A673 (cell line): ENCODE measurements around the gene SPATA16. TPM values are rescaled to one million over a fixed set of nuclear protein-coding genes. Genes with fewer than 3 reads are reported as not detected.

ENCODE experiments used
- BruUV-seq: library from RNA; stranded (reverse); fragments of 400-500 nt; replicated peaks from 2 replicates; lab custom pipeline; 2021; lab: Mats Ljungman, UMichigan
- CTCF ChIA-PET: fragments of 300-600 bp; sonication (Branson Sonifier 250); formaldehyde crosslinking; loops from one replicate; lab custom pipeline; 2022; ENCODE audit warnings: antibody characterized with exemption; lab: Charles Lee
- POLR2A ChIA-PET: fragments of 300-600 bp; sonication (Branson Sonifier 250); formaldehyde crosslinking; loops from one replicate; lab custom pipeline; 2022; ENCODE audit warnings: antibody characterized with exemption; ENCODE audit not compliant: low non-redundant PET; lab: Charles Lee
- DNase-seq: peaks from one replicate; pipeline ENCODE4 v3.0.0-alpha.2; 2015; ENCODE audit warnings: low spot score
- H3K27ac ChIP-seq: fragments of 200-600 bp; sonication (generic); 2 replicates; pipeline ENCODE4 v1.5.1; 2016; ENCODE audit warnings: mixed run types, low read depth, mild to moderate bottlenecking, mixed read lengths, antibody characterized with exemption, low read length; ENCODE audit not compliant: poor library complexity, severe bottlenecking
- H3K27me3 ChIP-seq: fragments of 200-600 bp; sonication (generic); replicated peaks from 2 replicates; pipeline ENCODE4 v1.6.1; 2017; ENCODE audit warnings: mixed run types, low read depth, mild to moderate bottlenecking, mixed read lengths, antibody characterized with exemption, low read length; ENCODE audit not compliant: insufficient read depth, poor library complexity
- H3K36me3 ChIP-seq: fragments of 200-600 bp; sonication (generic); 2 replicates; pipeline ENCODE4 v1.6.1; 2016; ENCODE audit warnings: mixed run types, mild to moderate bottlenecking, mixed read lengths, antibody characterized with exemption, low read length; ENCODE audit not compliant: insufficient read depth, poor library complexity, severe bottlenecking
- H3K4me1 ChIP-seq: fragments of 200-600 bp; sonication (generic); 2 replicates; pipeline ENCODE4 v1.6.1; 2017; ENCODE audit warnings: mixed run types, mild to moderate bottlenecking, mixed read lengths, antibody characterized with exemption, low read length; ENCODE audit not compliant: insufficient read depth, poor library complexity, severe bottlenecking
- H3K4me3 ChIP-seq: fragments of 200-600 bp; sonication (generic); 2 replicates; pipeline ENCODE4 v1.5.1; 2016; ENCODE audit warnings: low read depth, mixed run types, mild to moderate bottlenecking, mixed read lengths, low read length; ENCODE audit not compliant: poor library complexity, severe bottlenecking
- H3K9me3 ChIP-seq: fragments of 200-600 bp; sonication (generic); 2 replicates; pipeline ENCODE4 v1.6.1; 2016; ENCODE audit warnings: mixed run types, low read depth, mild to moderate bottlenecking, mixed read lengths, antibody characterized with exemption, low read length; ENCODE audit not compliant: poor library complexity, severe bottlenecking
- EZH2 ChIP-seq: fragments of 200-600 bp; sonication (generic); IDR thresholded peaks from 2 replicates; pipeline ENCODE4 v1.6.1; 2017; ENCODE audit warnings: borderline replicate concordance, low read depth, mild to moderate bottlenecking, mixed read lengths, antibody characterized with exemption, low read length; ENCODE audit not compliant: poor library complexity, severe bottlenecking
- intact Hi-C: fragments of 100-400 bp; cut with micrococcal nuclease; formaldehyde crosslinking; loops from one replicate; pipeline ENCODE4 v1.10.0; 2022; ENCODE audit not compliant: unreplicated experiment
- total RNA-seq: library from RNA; stranded (reverse); gene quantifications from 2 replicates; pipeline ENCODE4 v1.2.3, GENCODE V29; 2021
- TF ChIP-seq, protein P1 (sequence below): fragments of 300-800, 200-600 bp; sonication (generic); conservative IDR thresholded peaks from 2 replicates; pipeline ENCODE4 v1.5.1; 2017; ENCODE audit warnings: low read depth, mild to moderate bottlenecking, antibody characterized with exemption, low read length, moderate library complexity, mixed read lengths

The SPATA16 gene
- total RNA-seq, 1 experiment from 2014 or later, result not detected

GRCh38 chr3:172974969-172975368 lies 166.1 kb downstream of the SPATA16 start:
- CTCF ChIA-PET, result no interaction called here
- Histone ChIP-seq H3K4me1 (no peaks in the 10 kb centered on the region), H3K9me3 (no peaks in the 10 kb centered on the region), H3K4me3 (no peak overlapping the region), H3K27me3 (no peaks in the 10 kb centered on the region), H3K27ac (no peak overlapping the region), H3K36me3 (no peaks in the 10 kb centered on the region)
- TF ChIP-seq, protein P1, sequence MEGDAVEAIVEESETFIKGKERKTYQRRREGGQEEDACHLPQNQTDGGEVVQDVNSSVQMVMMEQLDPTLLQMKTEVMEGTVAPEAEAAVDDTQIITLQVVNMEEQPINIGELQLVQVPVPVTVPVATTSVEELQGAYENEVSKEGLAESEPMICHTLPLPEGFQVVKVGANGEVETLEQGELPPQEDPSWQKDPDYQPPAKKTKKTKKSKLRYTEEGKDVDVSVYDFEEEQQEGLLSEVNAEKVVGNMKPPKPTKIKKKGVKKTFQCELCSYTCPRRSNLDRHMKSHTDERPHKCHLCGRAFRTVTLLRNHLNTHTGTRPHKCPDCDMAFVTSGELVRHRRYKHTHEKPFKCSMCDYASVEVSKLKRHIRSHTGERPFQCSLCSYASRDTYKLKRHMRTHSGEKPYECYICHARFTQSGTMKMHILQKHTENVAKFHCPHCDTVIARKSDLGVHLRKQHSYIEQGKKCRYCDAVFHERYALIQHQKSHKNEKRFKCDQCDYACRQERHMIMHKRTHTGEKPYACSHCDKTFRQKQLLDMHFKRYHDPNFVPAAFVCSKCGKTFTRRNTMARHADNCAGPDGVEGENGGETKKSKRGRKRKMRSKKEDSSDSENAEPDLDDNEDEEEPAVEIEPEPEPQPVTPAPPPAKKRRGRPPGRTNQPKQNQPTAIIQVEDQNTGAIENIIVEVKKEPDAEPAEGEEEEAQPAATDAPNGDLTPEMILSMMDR, result no peak
- TF ChIP-seq EZH2, result no peak
- POLR2A ChIA-PET, result no interaction called here
- BruUV-seq, result no TSS peak
- intact Hi-C loops, result no loop called here
- no peak for DNase-seq

- CTCF ChIA-PET, result no interaction called here
- no peak for DNase-seq
- Histone ChIP-seq H3K27ac (no peak overlapping the region), H3K36me3 (no peaks in the 10 kb centered on the region), H3K9me3 (no peaks in the 10 kb centered on the region), H3K27me3 (no peaks in the 10 kb centered on the region), H3K4me1 (no peaks in the 10 kb centered on the region), H3K4me3 (no peak overlapping the region)
- POLR2A ChIA-PET, result no interaction called here
- no peak for TF ChIP-seq EZH2
- TF ChIP-seq, protein P1, result no peak
- BruUV-seq, result no TSS peak
- intact Hi-C loops, result no loop called here
Observed at GRCh38 chr3:172973799-172974198, 167.2 kb downstream of the SPATA16 start.

GRCh38 chr3:172972717-172973116 lies 168.3 kb downstream of the SPATA16 start:
- POLR2A ChIA-PET, result interaction anchor here (0.7 kb wide), 1 partner anchor 29 kb away, joined by 3 read pairs; no protein-coding TSS in a partner anchor
- CTCF ChIA-PET, result no interaction called here
- H3K36me3 ChIP-seq, result no peaks in the 10 kb centered on the region
- H3K27ac ChIP-seq, result no peak overlapping the region
- intact Hi-C loops, result no loop called here
- no peaks in the 10 kb centered on the region for H3K27me3 ChIP-seq
- TF ChIP-seq, protein P1, result no peak
- TF ChIP-seq EZH2, result no peak
- H3K4me3 ChIP-seq, result no peak overlapping the region
- H3K9me3 ChIP-seq, result no peaks in the 10 kb centered on the region
- no TSS peak for BruUV-seq
- H3K4me1 ChIP-seq, result no peaks in the 10 kb centered on the region
- no peak for DNase-seq
